Spleen (tissue), 7 donors: ENCODE data around the gene ARHGAP27.

Experiments used
- CTCF ChIP-seq, 11 experiments: fragments of 200-600 bp in 7 of 11; fragments of 450-650 bp in 4 of 11; sonication (generic) in 4 of 11; IDR thresholded peaks in 8 of 11; conservative IDR thresholded peaks in 3 of 11; 1 replicate in 7 of 11; 2 replicates in 4 of 11; pipeline versions ENCODE4 v1.4.0 to v1.8.0; 2016 to 2021; ENCODE audit warnings: antibody characterized with exemption in 11 of 11, inconsistent platforms in 4 of 11, mild to moderate bottlenecking in 1 of 11
- POLR2A ChIP-seq, 3 donors: fragments of 450-650 bp; IDR thresholded peaks; one replicate each; pipeline ENCODE4 v1.5.1; 2017; ENCODE audit warnings: antibody characterized with exemption in 3 of 3, mild to moderate bottlenecking in 1 of 3
- donor health status: DM: no; HTN: no; CAD: no; lungs with moderate emphysema.
- donor health status: DM: no; HTN: no; CAD: no.
- donor health status: DM: no; HTN: no; CAD: no.

- peak; percentile 95 to 100 (median 99) for TF ChIP-seq CTCF (IDR thresholded peaks at IDR 0.05 in 8 of 11, conservative IDR thresholded peaks at IDR 0.05 in 3 of 11)
- no peak for TF ChIP-seq POLR2A (IDR thresholded peaks at IDR 0.05)
These were observed 4.5 kb downstream of the ARHGAP27 start for GRCh38 chr17:45428050-45428617.
